ENCODE measurements around the gene PNPLA2.
A peak's percentile ranks its signal among the peaks of the same experiment; 100 is the strongest.

DNA sequence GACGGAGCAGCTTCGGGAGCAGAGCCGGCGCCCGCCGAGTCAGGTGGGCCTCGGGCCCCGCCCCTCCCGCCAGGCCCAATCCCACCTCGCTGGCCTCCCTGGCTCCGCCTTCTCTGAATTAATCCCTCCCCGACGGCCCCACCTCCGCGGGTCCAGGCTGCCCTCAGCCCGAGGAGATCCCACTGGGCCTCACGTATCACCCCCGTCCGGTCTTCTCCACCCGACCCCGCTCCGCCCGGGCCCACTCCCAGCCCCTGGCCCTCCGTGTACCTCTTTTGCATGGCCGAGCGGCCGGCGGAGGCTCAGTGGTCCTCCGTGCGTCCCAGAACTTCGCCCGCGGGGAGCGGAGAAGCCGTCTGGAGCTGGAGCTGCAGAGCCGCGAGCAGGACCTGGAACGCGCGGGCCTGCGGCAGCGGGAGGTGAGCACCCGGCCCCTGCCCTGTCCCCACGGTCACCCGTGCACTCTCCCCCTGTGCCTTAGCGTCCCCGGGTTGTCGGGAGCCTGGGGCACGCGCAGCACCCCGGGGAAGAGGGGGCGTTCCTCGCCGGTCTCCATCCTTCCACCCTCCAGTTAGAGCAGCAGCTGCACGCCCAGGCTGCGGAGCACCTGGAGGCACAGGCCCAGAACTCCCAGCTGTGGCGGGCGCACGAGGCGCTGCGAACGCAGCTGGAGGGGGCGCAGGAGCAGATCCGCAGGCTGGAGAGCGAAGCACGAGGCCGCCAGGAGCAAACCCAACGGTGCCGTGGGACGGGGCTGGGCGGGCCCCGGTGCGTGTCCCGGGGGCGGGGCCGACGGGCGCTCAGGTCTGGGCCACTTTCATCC, 11.8 kb downstream of the PNPLA2 start:
- TF ChIP-seq, protein P1, sequence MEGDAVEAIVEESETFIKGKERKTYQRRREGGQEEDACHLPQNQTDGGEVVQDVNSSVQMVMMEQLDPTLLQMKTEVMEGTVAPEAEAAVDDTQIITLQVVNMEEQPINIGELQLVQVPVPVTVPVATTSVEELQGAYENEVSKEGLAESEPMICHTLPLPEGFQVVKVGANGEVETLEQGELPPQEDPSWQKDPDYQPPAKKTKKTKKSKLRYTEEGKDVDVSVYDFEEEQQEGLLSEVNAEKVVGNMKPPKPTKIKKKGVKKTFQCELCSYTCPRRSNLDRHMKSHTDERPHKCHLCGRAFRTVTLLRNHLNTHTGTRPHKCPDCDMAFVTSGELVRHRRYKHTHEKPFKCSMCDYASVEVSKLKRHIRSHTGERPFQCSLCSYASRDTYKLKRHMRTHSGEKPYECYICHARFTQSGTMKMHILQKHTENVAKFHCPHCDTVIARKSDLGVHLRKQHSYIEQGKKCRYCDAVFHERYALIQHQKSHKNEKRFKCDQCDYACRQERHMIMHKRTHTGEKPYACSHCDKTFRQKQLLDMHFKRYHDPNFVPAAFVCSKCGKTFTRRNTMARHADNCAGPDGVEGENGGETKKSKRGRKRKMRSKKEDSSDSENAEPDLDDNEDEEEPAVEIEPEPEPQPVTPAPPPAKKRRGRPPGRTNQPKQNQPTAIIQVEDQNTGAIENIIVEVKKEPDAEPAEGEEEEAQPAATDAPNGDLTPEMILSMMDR (IDR thresholded peaks at IDR 0.05; ENCODE audit: control extremely low read depth in 1 of 3, insufficient read depth in 1 of 3, low read depth in 1 of 3, low read length in 3 of 3) = peak in 1 of 3 experiments; percentile 12; a peak in 1 of 4 replicates
- TF ChIP-seq EZH2 (IDR thresholded peaks at IDR 0.05; ENCODE audit: low read depth, low read length, severe bottlenecking) = peak; percentile 50
- no peak for TF ChIP-seq SRF (IDR thresholded peaks at IDR 0.05; ENCODE audit: low read depth, low read length)
- TF ChIP-seq EGR1 (IDR thresholded peaks at IDR 0.05; ENCODE audit: borderline replicate concordance, low read depth, low read length) = no peak
- no peak for TF ChIP-seq JUND (IDR thresholded peaks at IDR 0.05; ENCODE audit: low read length)
- no peak for TF ChIP-seq TAF1 (IDR thresholded peaks at IDR 0.05; ENCODE audit: low read depth, low read length)
- no peak for TF ChIP-seq TCF12 (IDR thresholded peaks at IDR 0.05; ENCODE audit: low read depth, low read length)
- no peak for TF ChIP-seq POLR2A (IDR thresholded peaks at IDR 0.05; ENCODE audit: control extremely low read depth in 1 of 2, low read depth in 2 of 2, low read length in 2 of 2)
- no peak for TF ChIP-seq EP300 (IDR thresholded peaks at IDR 0.05; ENCODE audit: borderline replicate concordance in 1 of 2, low read depth in 2 of 2, low read length in 2 of 2)

All from H1 (cell line).